ENCODE measurements around the gene U2AF1L4.

U2AF1L4 gene

DNA sequence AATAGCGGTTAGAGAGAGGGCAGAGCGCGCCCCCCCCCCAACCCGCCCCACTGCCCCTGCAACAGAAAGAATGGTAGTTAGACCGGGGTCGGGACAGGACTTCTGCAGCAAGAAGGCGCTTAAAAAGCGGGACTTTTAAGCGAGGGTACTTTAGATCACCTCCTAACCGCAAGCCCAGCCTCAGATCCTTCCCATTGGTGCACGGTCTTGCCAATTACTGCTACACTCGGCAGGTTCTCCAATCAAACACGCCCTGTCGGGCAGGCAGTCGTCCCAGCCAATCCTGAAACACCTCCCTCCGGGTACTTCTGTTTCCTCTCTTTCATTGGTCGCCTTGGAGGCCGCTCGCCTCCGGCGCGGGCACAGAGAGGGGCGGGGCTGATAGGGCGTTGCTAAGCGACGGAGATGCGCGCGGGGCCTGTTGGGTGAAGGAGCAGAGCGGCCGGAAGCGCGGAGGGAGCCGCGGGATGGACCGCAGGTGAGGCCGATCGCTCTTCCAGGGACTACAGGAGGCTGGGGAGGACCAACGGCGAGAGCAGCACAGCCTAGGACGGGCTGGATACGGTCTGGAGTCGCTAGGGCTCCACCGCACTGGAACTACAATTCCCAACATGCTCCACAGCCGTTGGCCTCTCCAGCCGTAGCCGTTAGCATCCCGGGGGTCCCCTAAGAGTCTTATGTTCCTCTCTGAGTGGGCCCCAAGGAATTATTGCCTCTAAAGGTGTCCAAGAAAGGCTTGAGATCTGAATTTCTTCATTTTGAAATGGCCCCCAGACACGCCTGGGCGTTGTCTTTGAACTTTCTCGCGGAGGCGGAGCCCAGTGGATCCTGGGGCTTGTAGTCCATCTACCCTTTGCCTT lies 12.8 kb upstream of the U2AF1L4 start, which contains the start of gene PROSER3:
TSS of gene PROSER3 (plus strand) at position 428 of the 860 bp plus-strand sequence. CDS start at position 468, 40 bp downstream.
- peak; percentile 94 to 98 for DNase-seq (ENCODE audit: low read depth in 1 of 2, low spot score in 1 of 2)

- no peak for DNase-seq (ENCODE audit: low read depth in 1 of 2, low spot score in 1 of 2)
Observed at GRCh38 chr19:35757231-35757748, 12.1 kb upstream of the U2AF1L4 start.

GRCh38 chr19:35756377-35757230 lies 11.4 kb upstream of the U2AF1L4 start, which contains the start of gene HSPB6:
Gene HSPB6 (minus strand): TSS chr19:35757029. CDS start chr19:35757008, 21 bp downstream.
- DNase-seq (ENCODE audit: low read depth in 1 of 2, low spot score in 1 of 2): no peak

- peak in 1 of 2 donors; percentile 31 for DNase-seq (ENCODE audit: low read depth in 1 of 2, low spot score in 1 of 2)
Observed at GRCh38 chr19:35755550-35756376, 10.5 kb upstream of the U2AF1L4 start.

DNA sequence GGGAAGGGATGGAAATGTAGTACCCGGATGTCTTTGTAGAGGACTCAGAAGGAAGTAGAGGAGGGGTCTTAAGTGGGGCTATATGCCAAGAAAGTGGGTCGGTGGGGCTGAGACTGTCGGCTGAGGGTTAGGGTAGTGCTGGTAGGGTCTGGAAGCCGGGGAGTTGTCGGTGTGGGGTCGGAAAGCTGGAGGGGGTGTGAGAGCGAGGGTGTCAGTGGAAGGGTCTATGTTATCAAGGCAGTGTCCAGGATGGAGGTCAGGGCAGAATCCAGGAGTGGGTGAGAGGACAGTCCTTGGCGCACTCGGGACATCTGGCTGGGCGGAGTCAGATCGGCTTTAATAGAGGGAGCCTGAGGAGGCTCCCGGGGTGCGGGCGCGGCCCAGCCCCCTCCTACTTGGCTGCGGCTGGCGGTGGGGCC lies 9.9 kb upstream of the U2AF1L4 start:
- DNase-seq (ENCODE audit: low read depth in 1 of 2, low spot score in 1 of 2): no peak

GRCh38 chr19:35754370-35755130 lies 9.3 kb upstream of the U2AF1L4 start:
- DNase-seq (ENCODE audit: low read depth in 1 of 2, low spot score in 1 of 2): no peak

DNA sequence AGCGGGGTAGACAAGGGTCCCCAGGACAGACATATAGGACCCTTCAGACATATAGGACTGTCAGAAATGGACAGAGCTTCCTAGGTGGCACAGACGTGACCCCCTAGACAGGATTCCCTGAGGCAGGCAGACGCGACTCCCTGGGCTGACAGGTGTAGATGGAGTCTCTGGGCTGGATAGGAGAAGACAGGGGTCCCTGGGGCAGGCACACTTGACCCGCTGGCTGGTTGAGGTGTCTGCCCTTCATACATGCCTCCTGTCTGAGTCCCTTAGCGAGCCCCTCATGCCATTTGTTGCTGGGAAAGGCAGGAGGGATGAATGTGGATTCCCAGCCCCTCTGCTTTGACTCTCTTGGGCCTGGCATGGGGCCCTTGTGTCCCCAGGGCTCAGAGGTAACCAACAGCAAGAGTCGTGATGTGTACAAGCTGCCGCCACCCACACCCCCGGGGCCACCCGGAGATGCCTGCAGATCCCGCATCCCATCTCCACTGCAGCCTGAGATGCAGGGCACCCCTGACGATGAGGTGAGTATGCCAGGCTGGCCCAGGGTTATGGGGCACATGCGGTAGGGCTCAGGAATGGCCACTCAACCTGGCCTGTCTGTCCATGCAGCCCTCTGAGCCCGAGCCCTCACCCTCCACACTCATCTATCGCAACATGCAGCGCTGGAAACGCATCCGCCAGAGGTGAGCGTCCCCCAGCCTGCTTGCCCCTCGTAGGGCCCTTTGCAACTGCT lies 8.6 kb upstream of the U2AF1L4 start:
- no peak for DNase-seq (ENCODE audit: low read depth in 1 of 2, low spot score in 1 of 2)

DNA sequence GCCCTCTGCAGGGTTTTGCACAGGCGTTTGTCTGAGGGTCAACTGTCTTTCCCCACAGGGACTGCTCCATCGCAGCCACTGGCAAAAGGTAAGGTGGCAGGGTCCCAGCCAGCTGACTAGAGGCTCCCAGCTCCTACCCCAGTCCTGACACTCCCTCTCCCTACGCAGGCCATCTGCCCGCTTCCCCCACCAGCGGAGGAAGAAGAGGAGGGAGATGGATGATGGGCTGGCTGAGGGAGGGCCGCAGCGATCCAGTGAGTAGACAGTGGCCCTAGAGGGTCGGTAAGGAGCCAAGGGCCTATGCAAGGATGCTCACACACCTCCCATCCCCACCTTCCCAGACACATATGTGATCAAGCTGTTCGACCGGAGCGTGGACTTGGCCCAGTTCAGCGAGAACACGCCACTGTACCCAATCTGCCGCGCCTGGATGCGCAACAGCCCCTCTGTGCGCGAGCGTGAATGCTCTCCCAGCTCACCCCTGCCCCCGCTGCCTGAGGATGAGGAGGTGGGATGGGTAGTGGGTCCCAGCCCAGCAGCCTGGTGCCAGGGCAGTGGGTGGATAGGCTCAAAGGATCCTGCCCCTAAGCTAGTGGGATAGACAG lies 7.6 kb upstream of the U2AF1L4 start:
- no peak for DNase-seq (ENCODE audit: low read depth in 1 of 2, low spot score in 1 of 2)

DNA sequence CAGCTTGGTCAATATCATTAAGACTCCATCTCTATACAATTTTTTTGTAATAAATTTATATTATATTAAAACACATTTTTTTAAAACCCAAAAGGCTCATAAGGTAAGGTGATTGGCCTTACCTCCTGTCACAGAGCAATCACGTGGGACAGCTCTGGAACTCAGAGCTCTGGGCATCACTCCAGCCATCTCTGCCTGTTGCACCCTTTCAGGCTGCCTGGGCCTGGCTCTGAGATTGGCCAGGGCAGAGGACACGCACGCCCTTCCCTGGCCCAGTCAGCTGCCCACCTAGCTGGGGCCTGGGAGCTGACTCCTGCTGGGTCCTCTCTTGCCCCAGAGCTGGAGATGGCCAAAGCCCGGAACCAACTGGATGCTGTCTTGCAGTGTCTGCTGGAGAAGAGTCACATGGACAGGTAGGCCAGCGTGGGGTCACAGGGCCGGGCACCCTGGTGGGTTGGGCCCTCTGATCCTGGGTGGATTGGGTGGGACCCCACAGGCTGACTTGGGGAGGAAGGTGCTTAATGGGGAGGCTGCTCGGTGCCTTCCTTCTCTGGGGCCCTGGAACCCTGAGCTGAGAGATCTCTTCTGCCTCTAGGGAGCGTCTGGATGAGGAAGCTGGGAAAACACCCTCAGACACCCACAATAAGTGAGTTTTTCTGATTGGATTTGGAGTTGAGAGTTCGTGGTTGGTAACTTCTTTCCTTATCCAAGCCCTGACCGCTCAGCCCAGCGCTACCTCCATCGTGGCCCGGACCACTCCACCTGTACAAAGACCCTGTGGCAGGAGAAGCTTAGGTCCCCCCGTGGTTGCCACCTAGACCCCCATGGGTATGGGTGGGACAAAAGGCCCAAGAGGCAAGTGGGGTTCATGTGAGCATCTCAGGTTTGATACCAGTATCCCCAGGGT lies 6.9 kb upstream of the U2AF1L4 start:
- no peak for DNase-seq (ENCODE audit: low read depth in 1 of 2, low spot score in 1 of 2)

GRCh38 chr19:35750167-35750566 lies 4.9 kb upstream of the U2AF1L4 start:
- no peak for DNase-seq (ENCODE audit: low read depth in 1 of 2, low spot score in 1 of 2)

GRCh38 chr19:35748106-35749020 lies 3.1 kb upstream of the U2AF1L4 start, which contains the start of gene LIN37:
Gene LIN37 (plus strand): TSS chr19:35748576. CDS start chr19:35748725, 149 bp downstream.
- peak; percentile 90 to 99 for DNase-seq (ENCODE audit: low read depth in 1 of 2, low spot score in 1 of 2)

DNA sequence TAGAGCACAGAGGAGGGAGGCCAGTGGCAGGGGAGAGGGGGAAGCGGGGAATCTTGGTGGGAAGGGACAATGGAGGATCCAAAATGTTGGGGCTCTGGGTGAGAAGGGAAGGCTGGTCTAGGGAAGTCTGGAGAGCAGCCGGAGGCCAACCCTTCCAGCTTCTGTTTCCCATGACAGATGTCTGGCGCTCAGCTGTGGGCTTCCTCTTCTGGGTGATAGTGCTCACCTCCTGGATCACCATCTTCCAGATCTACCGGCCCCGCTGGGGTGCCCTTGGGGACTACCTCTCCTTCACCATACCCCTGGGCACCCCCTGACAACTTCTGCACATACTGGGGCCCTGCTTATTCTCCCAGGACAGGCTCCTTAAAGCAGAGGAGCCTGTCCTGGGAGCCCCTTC lies 1.3 kb upstream of the U2AF1L4 start:
- DNase-seq (ENCODE audit: low read depth in 1 of 2, low spot score in 1 of 2): no peak

- no peak for DNase-seq (ENCODE audit: low read depth in 1 of 2, low spot score in 1 of 2)
Observed at GRCh38 chr19:35746087-35746462, 857 bp upstream of the U2AF1L4 start.

- peak; percentile 81 to 94 for DNase-seq (ENCODE audit: low read depth in 1 of 2, low spot score in 1 of 2)
Observed at GRCh38 chr19:35744430-35745327, 539 bp downstream of the U2AF1L4 start.

GRCh38 chr19:35743640-35744429 lies 1.4 kb downstream of the U2AF1L4 start:
- no peak for DNase-seq (ENCODE audit: low read depth in 1 of 2, low spot score in 1 of 2)

Data from activated CD4-positive, alpha-beta T cell treated with anti-CD3 and anti-CD28 coated beads, Interleukin-2, amount 50 U/mL, for 24 hours (primary cell).